ENCODE results near the gene BMPR2.

DNA sequence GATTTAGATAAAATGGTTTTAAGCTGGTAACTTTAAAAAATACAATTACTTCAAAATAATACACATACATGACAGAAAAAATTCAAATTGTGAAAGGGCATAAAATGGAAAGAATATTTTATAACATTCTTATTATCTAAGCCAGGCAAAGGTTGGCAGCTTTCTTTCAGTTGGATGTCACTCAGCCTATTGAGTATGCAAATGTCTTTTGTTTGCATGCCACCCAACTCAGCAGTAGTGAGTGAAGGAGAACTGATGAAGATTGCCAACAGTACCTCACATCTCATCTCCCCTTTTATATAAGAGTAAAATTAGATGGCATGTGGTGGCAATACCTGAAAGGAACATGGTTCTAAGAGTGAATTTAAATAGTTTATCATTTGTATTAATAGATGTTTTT is 24.8 kb downstream of the BMPR2 start:
- TF ChIP-seq, protein P1, sequence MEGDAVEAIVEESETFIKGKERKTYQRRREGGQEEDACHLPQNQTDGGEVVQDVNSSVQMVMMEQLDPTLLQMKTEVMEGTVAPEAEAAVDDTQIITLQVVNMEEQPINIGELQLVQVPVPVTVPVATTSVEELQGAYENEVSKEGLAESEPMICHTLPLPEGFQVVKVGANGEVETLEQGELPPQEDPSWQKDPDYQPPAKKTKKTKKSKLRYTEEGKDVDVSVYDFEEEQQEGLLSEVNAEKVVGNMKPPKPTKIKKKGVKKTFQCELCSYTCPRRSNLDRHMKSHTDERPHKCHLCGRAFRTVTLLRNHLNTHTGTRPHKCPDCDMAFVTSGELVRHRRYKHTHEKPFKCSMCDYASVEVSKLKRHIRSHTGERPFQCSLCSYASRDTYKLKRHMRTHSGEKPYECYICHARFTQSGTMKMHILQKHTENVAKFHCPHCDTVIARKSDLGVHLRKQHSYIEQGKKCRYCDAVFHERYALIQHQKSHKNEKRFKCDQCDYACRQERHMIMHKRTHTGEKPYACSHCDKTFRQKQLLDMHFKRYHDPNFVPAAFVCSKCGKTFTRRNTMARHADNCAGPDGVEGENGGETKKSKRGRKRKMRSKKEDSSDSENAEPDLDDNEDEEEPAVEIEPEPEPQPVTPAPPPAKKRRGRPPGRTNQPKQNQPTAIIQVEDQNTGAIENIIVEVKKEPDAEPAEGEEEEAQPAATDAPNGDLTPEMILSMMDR (conservative IDR thresholded peaks at IDR 0.05; ENCODE audit: low read length): no peak
- TF ChIP-seq EZH2phosphoT487 (IDR thresholded peaks at IDR 0.05; ENCODE audit: borderline replicate concordance): no peak

Data from Loucy (cell line).